GM18858 (cell line): ENCODE results near the gene KRTAP10-10.
"Not testable (repeated sequence)": the region's sequence is repeated elsewhere in the genome, so short reads cannot be mapped to it uniquely, and the experiment has no call there.

Source experiments
- ATAC-seq: cut with Tn5 transposase; IDR thresholded peaks from one replicate; pipeline ENCODE4 v1.9.1; 2021; ENCODE audit not compliant: unreplicated experiment

KRTAP10-10 gene

GRCh38 chr21:44602463-44602850 lies 34.7 kb upstream of the KRTAP10-10 start:
- ATAC-seq = no peak

DNA sequence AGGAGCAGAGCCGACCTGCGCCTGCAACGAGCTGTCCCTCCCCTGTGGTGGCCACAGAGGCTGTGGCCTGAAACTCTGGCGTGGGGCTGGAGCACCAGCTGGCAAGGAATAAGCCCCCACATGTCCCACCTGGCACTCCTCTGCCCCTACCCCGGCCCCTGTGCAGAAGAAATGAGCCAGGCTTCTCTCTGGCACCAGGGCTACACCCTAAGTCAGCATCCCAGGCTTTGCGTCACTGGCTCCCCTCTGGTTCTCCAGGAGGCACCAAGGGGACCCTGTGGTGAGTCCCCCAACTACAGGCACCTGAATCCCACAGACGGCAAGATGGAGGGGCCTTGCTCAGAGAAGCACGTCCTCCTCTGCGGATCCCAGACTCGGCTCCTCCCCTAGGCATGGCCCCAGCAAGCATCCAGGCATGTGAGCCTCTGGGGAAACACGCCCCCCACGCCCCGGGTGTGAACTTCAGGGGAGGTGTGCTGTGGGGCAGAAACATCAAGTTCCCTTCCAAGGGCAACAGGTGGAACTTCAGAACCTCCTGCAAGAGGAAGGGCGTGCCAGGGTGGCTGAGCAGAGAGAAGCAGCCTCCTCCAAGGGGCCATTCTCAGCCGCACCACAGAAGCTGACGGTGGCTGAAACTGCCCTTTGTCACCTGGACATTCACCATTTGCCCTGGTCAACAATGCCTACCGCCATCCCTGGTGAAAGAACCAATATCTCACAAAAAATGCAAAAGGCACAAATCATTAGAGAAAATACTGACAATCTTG lies 33.9 kb upstream of the KRTAP10-10 start:
- no peak for ATAC-seq

DNA sequence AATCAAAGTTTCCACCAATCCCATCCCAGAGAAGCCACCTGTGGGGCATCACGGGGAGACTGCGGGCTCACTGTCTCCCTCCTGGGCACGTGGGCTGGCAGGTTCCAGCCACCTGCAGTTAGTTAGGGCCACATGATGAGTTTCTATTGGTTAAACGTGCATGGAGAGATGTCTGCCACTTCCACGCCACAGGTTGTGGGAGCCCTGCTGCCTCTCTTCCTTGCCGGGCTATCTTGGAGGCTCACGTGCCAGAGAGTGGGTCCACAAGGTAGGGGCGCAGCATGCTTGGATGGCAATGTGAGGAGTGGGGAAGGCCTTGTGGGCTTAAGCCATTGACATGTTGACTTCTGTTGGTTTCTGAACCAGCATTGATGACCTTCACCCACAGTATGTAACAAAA lies 33.2 kb upstream of the KRTAP10-10 start:
- no peak for ATAC-seq

DNA sequence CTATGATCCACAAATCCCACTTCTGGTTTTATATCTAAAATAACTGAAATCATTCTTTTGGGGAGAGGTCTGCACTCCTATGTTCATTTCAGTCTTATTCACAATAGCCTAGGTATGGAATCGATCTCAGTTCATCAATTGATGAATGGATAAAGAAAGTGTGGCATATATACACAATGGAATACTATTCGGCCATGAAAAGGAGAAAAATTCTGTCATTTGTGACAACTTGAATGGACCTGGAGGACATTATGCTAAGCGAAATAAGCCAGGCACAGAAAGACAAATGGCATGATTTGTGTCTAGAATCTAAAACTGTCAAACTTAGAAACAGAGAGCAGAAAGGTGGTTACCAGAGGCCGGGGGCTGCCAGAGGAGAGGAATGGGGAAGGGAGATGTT lies 30.7 kb upstream of the KRTAP10-10 start:
- ATAC-seq = no peak

GRCh38 chr21:44609193-44609592 lies 28.0 kb upstream of the KRTAP10-10 start:
- ATAC-seq = no peak

- ATAC-seq = not testable (repeated sequence)
Measured at GRCh38 chr21:44610157-44610843, 26.9 kb upstream of the KRTAP10-10 start.

DNA sequence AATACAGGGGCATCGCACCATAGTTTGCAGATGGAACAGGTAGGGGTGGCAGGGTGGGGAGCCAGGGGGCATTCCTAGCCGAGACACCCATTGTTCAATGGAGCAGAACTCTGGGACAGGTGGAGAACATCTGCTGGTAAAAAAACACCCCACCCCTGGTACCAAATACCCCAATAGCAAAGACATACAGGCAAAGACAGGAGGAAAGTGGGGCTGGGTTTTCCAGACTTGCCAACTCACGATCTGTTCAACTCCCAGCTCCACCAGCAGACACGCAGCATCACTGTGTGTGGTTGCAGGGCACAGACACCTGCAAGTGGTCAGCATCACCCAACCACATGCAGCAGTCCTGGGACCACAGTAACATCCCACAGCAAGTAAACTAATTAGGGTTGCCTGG lies 25.6 kb upstream of the KRTAP10-10 start:
- no peak for ATAC-seq

- no peak for ATAC-seq
Measured at GRCh38 chr21:44612029-44612486, 25.1 kb upstream of the KRTAP10-10 start, which contains the start of gene KRTAP10-8. Gene KRTAP10-8, plus strand, starts transcription at chr21:44612079. Its CDS starts 22 bp downstream, at chr21:44612101.

GRCh38 chr21:44612669-44613229 lies 24.4 kb upstream of the KRTAP10-10 start:
- ATAC-seq = no peak

DNA sequence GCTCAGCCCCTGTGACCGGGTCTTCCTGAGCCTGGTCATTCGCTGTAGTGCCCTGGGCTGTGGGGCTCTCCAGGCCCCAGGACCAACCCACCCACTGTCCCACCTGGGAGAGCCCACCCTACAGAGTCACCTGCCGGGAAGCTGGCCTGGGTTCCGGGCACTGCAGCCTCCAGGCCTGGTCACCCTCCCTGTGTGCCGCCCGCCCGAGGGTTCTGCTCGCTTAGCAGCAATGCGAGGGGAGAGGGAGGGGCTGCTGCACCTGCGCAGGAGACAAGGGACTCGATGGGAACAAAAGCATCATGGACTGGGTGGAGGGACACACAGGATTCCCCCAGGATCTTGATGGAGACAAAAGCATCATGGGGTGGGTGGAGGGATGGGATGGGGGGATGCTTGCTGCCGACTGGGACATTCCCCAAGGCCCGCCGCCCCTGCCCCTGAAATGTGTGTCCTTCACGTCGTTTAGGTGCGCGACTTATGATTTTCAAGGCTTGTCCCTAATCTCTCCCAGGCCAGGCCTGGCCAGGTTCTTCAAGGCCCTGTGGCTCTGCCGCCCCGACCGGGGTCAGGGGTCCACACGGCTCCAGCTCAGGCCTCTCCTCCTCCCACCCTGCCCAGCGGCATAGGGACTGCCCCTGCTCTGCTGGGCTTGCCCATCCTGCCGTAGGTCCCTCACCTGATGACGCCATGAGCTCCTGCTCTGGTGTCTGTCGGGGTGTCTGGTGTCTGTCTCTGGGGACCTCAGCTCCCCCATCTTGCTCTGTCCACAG lies 23.6 kb upstream of the KRTAP10-10 start:
- no peak for ATAC-seq

- no peak for ATAC-seq
Measured at GRCh38 chr21:44614161-44614631, 23.0 kb upstream of the KRTAP10-10 start.

- no peak for ATAC-seq
Measured at GRCh38 chr21:44614961-44615391, 22.2 kb upstream of the KRTAP10-10 start.

- ATAC-seq = no peak
Measured at GRCh38 chr21:44615466-44615865, 21.7 kb upstream of the KRTAP10-10 start.

- no peak for ATAC-seq
Measured at GRCh38 chr21:44615911-44616590, 21.1 kb upstream of the KRTAP10-10 start.

DNA sequence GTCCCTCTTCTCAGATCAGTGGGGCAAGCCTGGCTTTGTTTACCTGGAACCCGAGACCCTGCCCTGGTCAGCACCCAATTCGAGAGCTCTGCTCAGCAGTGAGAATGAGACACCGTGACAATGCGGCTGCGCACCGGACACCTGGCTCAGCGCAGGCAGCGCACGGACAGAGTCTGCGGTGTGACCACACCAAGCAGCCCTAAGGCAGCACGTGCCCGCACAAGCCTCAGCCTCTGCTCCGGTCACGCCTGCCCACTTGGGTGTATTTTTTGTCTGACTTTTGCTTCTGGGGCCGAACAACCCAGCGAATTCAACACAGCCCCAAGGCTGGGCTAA lies 20.6 kb upstream of the KRTAP10-10 start:
- no peak for ATAC-seq

- ATAC-seq = no peak
Measured at GRCh38 chr21:44617071-44617501, 20.1 kb upstream of the KRTAP10-10 start.

- ATAC-seq = no peak
Measured at GRCh38 chr21:44618504-44618903, 18.7 kb upstream of the KRTAP10-10 start.

GRCh38 chr21:44618909-44619308 lies 18.2 kb upstream of the KRTAP10-10 start:
- no peak for ATAC-seq

- no peak for ATAC-seq
Measured at GRCh38 chr21:44619886-44620285, 17.3 kb upstream of the KRTAP10-10 start.

GRCh38 chr21:44623575-44623974 lies 13.6 kb upstream of the KRTAP10-10 start:
- ATAC-seq = no peak

DNA sequence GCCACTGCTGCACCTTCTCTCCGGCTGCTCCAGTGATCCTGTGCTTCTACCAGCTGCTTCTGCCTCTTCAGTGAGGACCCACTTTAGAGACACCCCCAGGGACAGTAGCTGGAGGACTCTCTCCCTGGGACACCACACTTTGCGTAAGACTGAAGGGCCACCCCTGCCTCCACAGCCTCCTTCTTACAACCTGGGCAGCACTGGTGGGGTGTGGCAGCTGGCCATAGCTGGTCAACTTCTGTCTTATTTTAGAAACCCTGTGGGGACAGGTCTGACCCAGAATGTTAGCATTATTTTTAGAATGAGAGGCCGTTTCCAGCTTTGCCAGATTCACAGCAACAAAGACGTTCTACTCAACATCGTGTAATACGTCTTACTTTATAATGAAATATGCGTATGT lies 11.4 kb upstream of the KRTAP10-10 start:
- ATAC-seq = no peak
